NCI-H2081 (cell line): ENCODE results near the gene CEMIP.

Experiments used
- DNase-seq, 2 experiments: peaks; one replicate each; lab custom pipeline; 2025; lab: John Stamatoyannopoulos, UW

The CEMIP gene

GRCh38 chr15:80787316-80787715 is 8.1 kb downstream of the CEMIP start:
- no peak for DNase-seq

- no peak for DNase-seq
These were observed 9.4 kb downstream of the CEMIP start for GRCh38 chr15:80788536-80788935.

GRCh38 chr15:80789296-80789695 is 10.1 kb downstream of the CEMIP start:
- DNase-seq = no peak

- DNase-seq = no peak
These were observed 10.6 kb downstream of the CEMIP start for GRCh38 chr15:80789796-80790195.

- no peak for DNase-seq
These were observed 11.1 kb downstream of the CEMIP start for GRCh38 chr15:80790236-80790635.

GRCh38 chr15:80791004-80791403 is 11.8 kb downstream of the CEMIP start:
- no peak for DNase-seq

GRCh38 chr15:80796407-80796806 is 17.2 kb downstream of the CEMIP start:
- DNase-seq = no peak

- no peak for DNase-seq
These were observed 19.7 kb downstream of the CEMIP start for GRCh38 chr15:80798911-80799310.

GRCh38 chr15:80800067-80800466 is 20.9 kb downstream of the CEMIP start:
- DNase-seq = no peak

GRCh38 chr15:80801891-80802680 is 22.9 kb downstream of the CEMIP start:
- DNase-seq = peak in 1 of 2 experiments; percentile 14

GRCh38 chr15:80803580-80804525 is 24.7 kb downstream of the CEMIP start:
- no peak for DNase-seq

- DNase-seq = peak; percentile 88 to 96
These were observed 25.9 kb downstream of the CEMIP start for GRCh38 chr15:80804970-80805495.

- peak in 1 of 2 experiments; percentile 37 for DNase-seq
These were observed 32.7 kb downstream of the CEMIP start for GRCh38 chr15:80811781-80812315.

GRCh38 chr15:80815106-80815505 is 35.9 kb downstream of the CEMIP start:
- DNase-seq = no peak

- no peak for DNase-seq
These were observed 37.0 kb downstream of the CEMIP start for GRCh38 chr15:80816049-80816653.

- DNase-seq = peak in 1 of 2 experiments; percentile 44
These were observed 37.8 kb downstream of the CEMIP start for GRCh38 chr15:80816936-80817335.

GRCh38 chr15:80817901-80818300 is 38.7 kb downstream of the CEMIP start:
- DNase-seq = no peak

GRCh38 chr15:80819001-80819400 is 39.8 kb downstream of the CEMIP start:
- DNase-seq = no peak

GRCh38 chr15:80820092-80820491 is 40.9 kb downstream of the CEMIP start:
- DNase-seq = no peak

GRCh38 chr15:80822256-80822655 is 43.1 kb downstream of the CEMIP start:
- DNase-seq = no peak

- DNase-seq = no peak
These were observed 43.5 kb downstream of the CEMIP start for GRCh38 chr15:80822676-80823075.

GRCh38 chr15:80823120-80823519 is 44.0 kb downstream of the CEMIP start:
- DNase-seq = no peak
